Measurements from ENCODE around the gene MAPKAP1.

DNA sequence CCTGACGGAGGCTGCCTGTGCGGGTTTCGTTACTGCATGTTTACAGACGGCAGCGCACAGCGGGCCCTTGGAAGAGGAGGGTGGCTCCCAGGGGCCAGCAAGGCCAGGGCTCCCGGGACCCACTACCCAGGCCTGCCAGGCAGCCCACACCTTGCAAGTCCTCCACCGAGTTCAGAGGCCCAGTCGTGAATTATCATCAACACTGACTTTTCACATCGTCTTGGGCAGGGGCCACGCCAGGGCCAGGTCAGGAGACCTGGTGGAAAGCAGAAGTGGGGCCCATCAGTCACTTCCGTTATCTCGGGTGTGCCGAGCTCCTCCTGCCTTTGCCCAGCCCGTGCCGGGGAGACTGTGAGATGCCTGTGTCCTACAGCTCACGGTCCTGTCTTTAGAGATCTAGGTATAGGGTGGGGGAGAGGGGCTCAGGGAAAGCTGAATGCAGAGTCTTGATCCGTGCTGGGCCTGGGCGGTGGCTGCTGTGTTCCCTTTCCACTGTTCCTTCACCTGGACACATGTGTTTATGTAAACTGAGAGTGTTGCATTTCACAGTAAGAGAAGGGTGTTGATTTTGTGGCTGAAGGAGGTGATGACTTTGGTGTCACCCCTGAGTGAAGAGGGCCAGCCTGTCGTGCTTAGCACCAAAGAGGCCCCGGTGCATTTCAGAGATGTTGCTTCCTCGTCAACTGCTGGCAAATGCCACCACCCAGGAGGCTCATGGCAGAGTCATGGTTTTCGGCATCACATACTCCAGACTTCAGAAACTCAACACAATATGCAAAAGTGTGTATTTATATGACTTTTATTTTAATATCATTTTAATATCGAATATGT lies 270.2 kb downstream of the MAPKAP1 start:
- TF ChIP-seq, protein P1, sequence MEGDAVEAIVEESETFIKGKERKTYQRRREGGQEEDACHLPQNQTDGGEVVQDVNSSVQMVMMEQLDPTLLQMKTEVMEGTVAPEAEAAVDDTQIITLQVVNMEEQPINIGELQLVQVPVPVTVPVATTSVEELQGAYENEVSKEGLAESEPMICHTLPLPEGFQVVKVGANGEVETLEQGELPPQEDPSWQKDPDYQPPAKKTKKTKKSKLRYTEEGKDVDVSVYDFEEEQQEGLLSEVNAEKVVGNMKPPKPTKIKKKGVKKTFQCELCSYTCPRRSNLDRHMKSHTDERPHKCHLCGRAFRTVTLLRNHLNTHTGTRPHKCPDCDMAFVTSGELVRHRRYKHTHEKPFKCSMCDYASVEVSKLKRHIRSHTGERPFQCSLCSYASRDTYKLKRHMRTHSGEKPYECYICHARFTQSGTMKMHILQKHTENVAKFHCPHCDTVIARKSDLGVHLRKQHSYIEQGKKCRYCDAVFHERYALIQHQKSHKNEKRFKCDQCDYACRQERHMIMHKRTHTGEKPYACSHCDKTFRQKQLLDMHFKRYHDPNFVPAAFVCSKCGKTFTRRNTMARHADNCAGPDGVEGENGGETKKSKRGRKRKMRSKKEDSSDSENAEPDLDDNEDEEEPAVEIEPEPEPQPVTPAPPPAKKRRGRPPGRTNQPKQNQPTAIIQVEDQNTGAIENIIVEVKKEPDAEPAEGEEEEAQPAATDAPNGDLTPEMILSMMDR (IDR thresholded peaks at IDR 0.05): no peak
- no peak for TF ChIP-seq EZH2 (IDR thresholded peaks at IDR 0.05)
- no peak for TF ChIP-seq EZH2phosphoT487 (IDR thresholded peaks at IDR 0.05)
